ENCODE data around the gene CREB5.

CREB5 gene

GRCh38 chr7:28408105-28408959 lies 4.0 kb upstream of the CREB5 start (continued):
- TF ChIP-seq PPARA (CRISPR knock-in tag; IDR thresholded peaks at IDR 0.05; ENCODE audit: borderline replicate concordance), result no peak
- TF ChIP-seq TOX (CRISPR knock-in tag; IDR thresholded peaks at IDR 0.05; ENCODE audit: borderline replicate concordance), result no peak
- no peak for TF ChIP-seq BACH2 (CRISPR knock-in tag; IDR thresholded peaks at IDR 0.05; ENCODE audit: borderline replicate concordance)
- no peak for TF ChIP-seq ZNF8 (CRISPR knock-in tag; IDR thresholded peaks at IDR 0.05)
- no peak for TF ChIP-seq ISL1 (CRISPR knock-in tag; IDR thresholded peaks at IDR 0.05)
- TF ChIP-seq CREB5 (CRISPR knock-in tag; IDR thresholded peaks at IDR 0.05; ENCODE audit: low read depth), result no peak
- no peak for TF ChIP-seq ARNTL (CRISPR knock-in tag; IDR thresholded peaks at IDR 0.05; ENCODE audit: borderline replicate concordance, low read depth)
- no peak for TF ChIP-seq PATZ1 (CRISPR knock-in tag; IDR thresholded peaks at IDR 0.05; ENCODE audit: borderline replicate concordance)

- ATAC-seq, result peak; percentile 70
- TF ChIP-seq RARB (CRISPR knock-in tag; IDR thresholded peaks at IDR 0.05), result no peak
- no peak for TF ChIP-seq BACH2 (CRISPR knock-in tag; IDR thresholded peaks at IDR 0.05; ENCODE audit: borderline replicate concordance)
- TF ChIP-seq POU6F1 (CRISPR knock-in tag; IDR thresholded peaks at IDR 0.05; ENCODE audit: borderline replicate concordance, low read depth), result 0 out of 2 replicates have a peak, but pooled peaks have one; percentile 42
- no peak for TF ChIP-seq PPARA (CRISPR knock-in tag; IDR thresholded peaks at IDR 0.05; ENCODE audit: borderline replicate concordance)
- peak; percentile 26; the same call in 1 of the 2 replicates for TF ChIP-seq ISL1 (CRISPR knock-in tag; IDR thresholded peaks at IDR 0.05)
- no peak for TF ChIP-seq ZNF70 (CRISPR knock-in tag; IDR thresholded peaks at IDR 0.05)
- TF ChIP-seq TSHZ2 (CRISPR knock-in tag; IDR thresholded peaks at IDR 0.05), result no peak
- TF ChIP-seq CSDC2 (CRISPR knock-in tag; IDR thresholded peaks at IDR 0.05), result no peak
- TF ChIP-seq ZNF8 (CRISPR knock-in tag; IDR thresholded peaks at IDR 0.05), result no peak
- no peak for TF ChIP-seq PATZ1 (CRISPR knock-in tag; IDR thresholded peaks at IDR 0.05; ENCODE audit: borderline replicate concordance)
- no peak for TF ChIP-seq ESRRG (CRISPR knock-in tag; IDR thresholded peaks at IDR 0.05)
- peak; percentile 90 for TF ChIP-seq CREB5 (CRISPR knock-in tag; IDR thresholded peaks at IDR 0.05; ENCODE audit: low read depth)
Observed at GRCh38 chr7:28408960-28409715, 3.2 kb upstream of the CREB5 start.

Measured in SK-N-SH treated with all-trans-retinoic acid at 6 μM for 48 hours (cell line).